HepG2 (cell line): ENCODE results near the gene HOXD1. TPM values are rescaled to one million over a fixed set of nuclear protein-coding genes. Genes with fewer than 3 reads are reported as not detected.
A peak's percentile ranks its signal among the peaks of the same experiment; 100 is the strongest.

Source experiments
- ARID5B ChIP-seq: IDR thresholded peaks from 2 replicates; pipeline ENCODE4 v1.4.0; 2020; ENCODE audit warnings: mild to moderate bottlenecking, missing genetic modification reagents
- ATF5 ChIP-seq: sonication (generic); formaldehyde crosslinking; IDR thresholded peaks from 2 replicates; pipeline ENCODE4 v1.4.0; 2020; ENCODE audit warnings: mild to moderate bottlenecking, low read depth, missing genetic modification reagents
- BRCA1 ChIP-seq: sonication (generic); formaldehyde crosslinking; IDR thresholded peaks from 2 replicates; pipeline ENCODE4 v1.4.0; 2020; ENCODE audit warnings: missing genetic modification reagents
- CHCHD3 ChIP-seq: sonication (generic); formaldehyde crosslinking; IDR thresholded peaks from 2 replicates; pipeline ENCODE4 v1.8.0; 2022; ENCODE audit warnings: mild to moderate bottlenecking, missing genetic modification reagents, moderate library complexity
- ELF1 ChIP-seq: sonication (generic); formaldehyde crosslinking; IDR thresholded peaks from 2 replicates; pipeline ENCODE4 v1.4.0; 2020; ENCODE audit warnings: missing genetic modification reagents
- PAXIP1 ChIP-seq: sonication (generic); formaldehyde crosslinking; conservative IDR thresholded peaks from 2 replicates; pipeline ENCODE4 v1.4.0; 2020; ENCODE audit warnings: mild to moderate bottlenecking, missing genetic modification reagents, moderate library complexity
- SP5 ChIP-seq: IDR thresholded peaks from 2 replicates; pipeline ENCODE4 v1.6.1; 2016; ENCODE audit warnings: low read depth, borderline replicate concordance
- TP53 ChIP-seq: sonication (generic); formaldehyde crosslinking; conservative IDR thresholded peaks from 2 replicates; pipeline ENCODE4 v1.4.0; 2020; ENCODE audit warnings: missing genetic modification reagents
- ZBTB8A ChIP-seq: sonication (generic); formaldehyde crosslinking; IDR thresholded peaks from 2 replicates; pipeline ENCODE4 v1.4.0; 2020; ENCODE audit warnings: mild to moderate bottlenecking, low read depth, missing genetic modification reagents, borderline replicate concordance
- ZFP82 ChIP-seq: sonication (generic); formaldehyde crosslinking; IDR thresholded peaks from 2 replicates; pipeline ENCODE4 v1.5.1; 2020; ENCODE audit warnings: mild to moderate bottlenecking, missing genetic modification reagents, borderline replicate concordance
- ZFP91 ChIP-seq: sonication (generic); formaldehyde crosslinking; IDR thresholded peaks from 2 replicates; pipeline ENCODE4 v1.9.0; 2022; ENCODE audit warnings: missing genetic modification reagents, mild to moderate bottlenecking, borderline replicate concordance
- ZNF501 ChIP-seq: sonication (generic); formaldehyde crosslinking; IDR thresholded peaks from 2 replicates; pipeline ENCODE4 v1.5.1; 2020; ENCODE audit warnings: mild to moderate bottlenecking, moderate library complexity, missing genetic modification reagents
- ZNF574 ChIP-seq: sonication (generic); formaldehyde crosslinking; IDR thresholded peaks from 2 replicates; pipeline ENCODE4 v1.4.0; 2020; ENCODE audit warnings: missing genetic modification reagents
- ZNF747 ChIP-seq: sonication (generic); formaldehyde crosslinking; IDR thresholded peaks from 2 replicates; pipeline ENCODE4 v1.8.1; 2023; ENCODE audit warnings: missing genetic modification reagents, mild to moderate bottlenecking, borderline replicate concordance
- polyA plus RNA-seq, 8 experiments: library from polyadenylated mRNA; depleted of rRNA in 3 of 8; stranded (reverse) in 7 of 8; unstranded in 1 of 8; fragments of >200 nt; fragmentation: Illumina TruSeq in 4 of 8; extraction: Trizol in 4 of 8; gene quantifications; 2 replicates each; pipeline versions ENCODE4 v1.2.1 to v1.2.3, GENCODE V29; 2011 to 2016; ENCODE audit warnings: low read depth in 4 of 8, missing spikeins in 1 of 8, mixed read lengths in 1 of 8; ENCODE audit not compliant: insufficient read depth in 1 of 8
- total RNA-seq, 5 experiments: library from RNA; depleted of rRNA; stranded (reverse); fragments of >200 nt; fragmentation: Illumina TruSeq; extraction: Trizol; gene quantifications; 2 replicates each; pipeline ENCODE4 v1.2.3, GENCODE V29; 2016; ENCODE audit warnings: low read depth in 1 of 5

Gene HOXD1
- total and polyA plus RNA-seq, 2 of the 13 experiments (the other 11 are each of a cell fraction or from before 2014, with no cell fraction given), result 10.0 to 22.3 TPM

GRCh38 chr2:176172895-176173566 is 15.4 kb upstream of the HOXD1 start (continued):
- peak; percentile 30; the same call in 1 of the 2 replicates for TF ChIP-seq SP5 (CRISPR knock-in tag)
- peak; percentile 68; the same call in 1 of the 2 replicates for TF ChIP-seq PAXIP1 (CRISPR knock-in tag)
- no peak for TF ChIP-seq ZFP82
- TF ChIP-seq ATF5 (CRISPR knock-in tag), result no peak
- peak; percentile 86 for TF ChIP-seq ARID5B (CRISPR knock-in tag)
- TF ChIP-seq TP53 (CRISPR knock-in tag), result peak; percentile 55; the same call in 1 of the 2 replicates
- no peak for TF ChIP-seq ZNF501 (CRISPR knock-in tag)
- TF ChIP-seq BRCA1 (CRISPR knock-in tag), result no peak
- TF ChIP-seq ELF1 (CRISPR knock-in tag), result peak; percentile 22; the same call in 1 of the 2 replicates
- TF ChIP-seq ZNF574, result peak; percentile 43; the same call in 1 of the 2 replicates
- TF ChIP-seq ZFP91 (CRISPR knock-in tag), result no peak
- no peak for TF ChIP-seq ZBTB8A (CRISPR knock-in tag)
- TF ChIP-seq ZNF747 (CRISPR knock-in tag), result no peak
- TF ChIP-seq CHCHD3, result no peak
